Endothelial cell of umbilical vein (primary cell): ENCODE data around the gene ACHE. TPM values are rescaled to one million over a fixed set of nuclear protein-coding genes. Genes with fewer than 3 reads are reported as not detected.

Source experiments
- BruUV-seq: library from RNA; stranded (reverse); fragments of 400-500 nt; replicated peaks from 2 replicates; lab custom pipeline; 2021; lab: Mats Ljungman, UMichigan
- CTCF ChIA-PET: fragments of 300-600, 350-600 bp; sonication (Branson Sonifier 250); formaldehyde crosslinking; loops from one replicate; lab custom pipeline; 2021; ENCODE audit warnings: antibody characterized with exemption, inconsistent platforms; lab: Charles Lee
- POLR2A ChIA-PET: fragments of 300-600, 350-600 bp; sonication (Branson Sonifier 250); formaldehyde crosslinking; loops from one replicate; lab custom pipeline; 2021; ENCODE audit warnings: antibody characterized with exemption, inconsistent platforms; lab: Charles Lee
- DNase-seq: peaks from one replicate; pipeline ENCODE4 v3.0.0-alpha.2; 2011; ENCODE audit warnings: low read depth, low spot score
- FAIRE-seq: peaks from 2 replicates; lab custom pipeline; 2011; peaks lifted over from hg19 to GRCh38; lab: Jason Lieb, UNC
- H2AFZ ChIP-seq: 2 replicates; pipeline ENCODE4 v1.6.0; 2012; ENCODE audit warnings: low read depth, low read length, control low read depth, inconsistent platforms
- H3K27ac ChIP-seq: 2 replicates; pipeline ENCODE4 v1.5.1; 2011; ENCODE audit warnings: low read depth, mild to moderate bottlenecking, control low read depth, low read length, moderate library complexity; ENCODE audit not compliant: insufficient read depth
- H3K27me3 ChIP-seq, 2 experiments: 2 replicates each; pipeline versions ENCODE4 v1.6.0 to v1.6.1; 2011; ENCODE audit warnings: low read length in 2 of 2, mixed read lengths in 1 of 2; ENCODE audit not compliant: control insufficient read depth in 2 of 2, insufficient read depth in 2 of 2
- H3K36me3 ChIP-seq, 2 experiments: 2 replicates in 1 of 2; 3 replicates in 1 of 2; pipeline ENCODE4 v1.5.1; 2011; ENCODE audit warnings: low read length in 2 of 2, mild to moderate bottlenecking in 1 of 2, moderate library complexity in 1 of 2; ENCODE audit not compliant: control insufficient read depth in 2 of 2, insufficient read depth in 2 of 2; ENCODE audit errors: extremely low read depth in 1 of 2
- H3K4me1 ChIP-seq: 3 replicates; pipeline ENCODE4 v1.5.1; 2011; ENCODE audit warnings: mild to moderate bottlenecking, low read length; ENCODE audit not compliant: control insufficient read depth, insufficient read depth; ENCODE audit errors: extremely low read depth
- H3K4me2 ChIP-seq: 2 replicates; pipeline ENCODE4 v1.6.1; 2011; ENCODE audit warnings: low read length, control low read depth, mixed read lengths; ENCODE audit not compliant: insufficient read depth
- H3K4me3 ChIP-seq, 3 experiments: fragments of 200-600 bp in 1 of 3; sonication (generic), shearing (Covaris generic) in 1 of 3; replicated peaks in 1 of 3; 2 replicates each; pipeline ENCODE4 v1.5.1; 2011 to 2016; ENCODE audit warnings: control low read depth in 3 of 3, low read length in 3 of 3, mild to moderate bottlenecking in 2 of 3, inconsistent platforms in 1 of 3, low read depth in 1 of 3, moderate library complexity in 1 of 3; ENCODE audit not compliant: insufficient read depth in 1 of 3
- H3K79me2 ChIP-seq: 2 replicates; pipeline ENCODE4 v1.6.0; 2012; ENCODE audit warnings: low read length, inconsistent platforms; ENCODE audit not compliant: control insufficient read depth, insufficient read depth
- H3K9ac ChIP-seq: replicated peaks from 2 replicates; pipeline ENCODE3; 2011; ENCODE audit warnings: low read length, control low read depth; ENCODE audit not compliant: insufficient read depth; ENCODE audit errors: extremely low read depth
- H3K9me1 ChIP-seq: replicated peaks from 3 replicates; pipeline ENCODE4 v1.6.0; 2011; ENCODE audit warnings: mild to moderate bottlenecking, low read length; ENCODE audit not compliant: control insufficient read depth, insufficient read depth; ENCODE audit errors: extremely low read depth
- H3K9me3 ChIP-seq: replicated peaks from 2 replicates; pipeline ENCODE4 v1.5.1; 2012; ENCODE audit warnings: low read length, inconsistent platforms; ENCODE audit not compliant: control insufficient read depth, insufficient read depth
- H4K20me1 ChIP-seq: replicated peaks from 2 replicates; pipeline ENCODE3; 2011; ENCODE audit warnings: mild to moderate bottlenecking, low read length; ENCODE audit not compliant: control insufficient read depth, insufficient read depth; ENCODE audit errors: extremely low read depth
- CTCF ChIP-seq, 2 donors: IDR thresholded peaks; 1 replicate in 1 of 2; 2 replicates in 1 of 2; pipeline ENCODE4 v1.5.1; 2011; ENCODE audit warnings: low read length in 2 of 2, mild to moderate bottlenecking in 2 of 2, moderate library complexity in 2 of 2, control low read depth in 1 of 2, inconsistent platforms in 1 of 2, low read depth in 1 of 2; ENCODE audit not compliant: insufficient read depth in 1 of 2; ENCODE audit errors: extremely low read depth in 1 of 2
- EZH2 ChIP-seq: IDR thresholded peaks from 2 replicates; pipeline ENCODE4 v1.6.1; 2012; ENCODE audit warnings: borderline replicate concordance, low read depth, mild to moderate bottlenecking, moderate library complexity, low read length, inconsistent platforms; ENCODE audit not compliant: severe bottlenecking
- FOS ChIP-seq: IDR thresholded peaks from 2 replicates; pipeline ENCODE4 v1.6.1; 2011; ENCODE audit warnings: mild to moderate bottlenecking, low read length, moderate library complexity, borderline replicate concordance; ENCODE audit not compliant: insufficient read depth
- GATA2 ChIP-seq: IDR thresholded peaks from 2 replicates; pipeline ENCODE4 v1.7.0; 2011; ENCODE audit warnings: low read depth, mild to moderate bottlenecking, moderate library complexity, mixed read lengths, low read length; ENCODE audit not compliant: insufficient read length, insufficient read depth
- JUN ChIP-seq: IDR thresholded peaks from 2 replicates; pipeline ENCODE4 v1.6.1; 2011; ENCODE audit warnings: borderline replicate concordance, low read depth; ENCODE audit not compliant: insufficient read length, insufficient read depth
- MAX ChIP-seq: IDR thresholded peaks from 2 replicates; pipeline ENCODE4 v1.6.1; 2011; ENCODE audit not compliant: insufficient read depth, insufficient read length
- MYC ChIP-seq: IDR thresholded peaks from one replicate; pipeline ENCODE4 v1.6.1; 2011; ENCODE audit warnings: mild to moderate bottlenecking, low read depth, low read length
- POLR2A ChIP-seq: IDR thresholded peaks from 2 replicates; pipeline ENCODE4 v1.6.1; 2012; ENCODE audit warnings: low read depth, mild to moderate bottlenecking, control low read depth, low read length
- POLR2AphosphoS5 ChIP-seq: IDR thresholded peaks from 2 replicates; pipeline ENCODE4 v1.6.1; 2012; ENCODE audit warnings: low read depth, mild to moderate bottlenecking, control low read depth, low read length, moderate library complexity; ENCODE audit not compliant: insufficient read depth
- dilution Hi-C: fragments of 300-500 bp; cut with MboI; formaldehyde crosslinking; loops from one replicate; pipeline ENCODE4 v1.15.0; 2019; ENCODE audit warnings: low sequenced_read_pairs; ENCODE audit not compliant: extremely low pct_ligation_motif_present
- intact Hi-C: fragments of 100-400 bp; cut with micrococcal nuclease; formaldehyde crosslinking; loops from one replicate; pipeline ENCODE4 v1.10.0; 2022
- polyA plus RNA-seq, 4 experiments: library from polyadenylated mRNA; depleted of rRNA in 3 of 4; stranded (reverse) in 3 of 4; unstranded in 1 of 4; fragments of >200 nt; gene quantifications; 2 replicates each; pipeline versions ENCODE4 v1.2.1 to v1.2.3, GENCODE V29; 2011 to 2012; ENCODE audit warnings: missing spikeins in 1 of 4
- total RNA-seq: library from RNA; stranded (reverse); gene quantifications from 2 replicates; pipeline ENCODE4 v1.2.3, GENCODE V29; 2021

The ACHE gene
- total and polyA plus RNA-seq, 2 donors (not counting 3 experiments of a cell fraction or from before 2014, with no cell fraction given): 0.18 to 0.28 TPM

- TF ChIP-seq POLR2AphosphoS5: no peak
- TF ChIP-seq GATA2: no peak
- TF ChIP-seq EZH2: no peak
- TF ChIP-seq FOS: no peak
- no peak for TF ChIP-seq JUN
- TF ChIP-seq MAX: no peak
- TF ChIP-seq POLR2A: no peak
- TF ChIP-seq MYC: no peak
- TF ChIP-seq CTCF (IDR thresholded peaks at IDR 0.05; ENCODE audit: extremely low read depth in 1 of 2, insufficient read depth in 1 of 2, low read depth in 1 of 2, low read length in 2 of 2): no peak
- Histone ChIP-seq H3K27ac (no peak overlapping the region), H3K4me1 (peaks cover 12% of the 10 kb centered on the region), H3K27me3 (no peaks in the 10 kb centered on the region), H3K9me1 (no peaks in the 10 kb centered on the region), H4K20me1 (no peaks in the 10 kb centered on the region), H3K9ac (no peak overlapping the region), H3K9me3 (no peaks in the 10 kb centered on the region), H3K36me3 (peaks cover 28 to 51% of the 10 kb centered on the region in 2 experiments), H3K4me3 (no peak overlapping the region), H3K79me2 (peaks cover 57% of the 10 kb centered on the region), H3K4me2 (no peak overlapping the region), H2AFZ (no peak overlapping the region)
- DNase-seq: no peak
- POLR2A ChIA-PET: no interaction called here
- FAIRE-seq: no peak
- intact Hi-C loops (no loop called here), dilution Hi-C loops (no loop called here)
- CTCF ChIA-PET: no interaction called here
- no TSS peak for BruUV-seq
Measured at GRCh38 chr7:100881136-100881535, 14.6 kb downstream of the ACHE start.
